Activated T-helper 9 cell treated with anti-CD3 and anti-CD28 coated beads, Interleukin-2, amount 50 U/mL, for 16 hours (primary cell): ENCODE results near the gene PRKCE.

Experiments
- DNase-seq: peaks from one replicate; pipeline ENCODE4 v3.0.0-alpha.2; 2020; ENCODE audit warnings: low read depth

Gene PRKCE

GRCh38 chr2:45780541-45781463, 129.3 kb downstream of the PRKCE start:
- no peak for DNase-seq

DNA sequence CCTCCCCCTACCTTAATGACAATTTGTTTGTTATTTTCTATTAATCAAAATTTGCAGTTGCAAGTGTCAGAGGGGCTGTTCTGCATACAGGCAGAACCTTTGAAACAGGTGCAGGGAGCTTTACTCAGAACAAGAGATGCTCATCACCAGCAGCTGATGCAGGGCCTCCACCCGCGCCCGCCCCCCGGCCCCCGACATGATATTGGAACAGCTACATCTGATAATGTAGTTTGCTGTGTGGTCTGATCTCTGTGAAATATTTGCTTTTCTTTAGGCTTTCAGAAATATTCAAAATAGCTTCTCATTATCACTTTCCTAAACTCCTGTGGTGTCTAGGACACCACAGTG, 130.0 kb downstream of the PRKCE start:
- no peak for DNase-seq

DNA sequence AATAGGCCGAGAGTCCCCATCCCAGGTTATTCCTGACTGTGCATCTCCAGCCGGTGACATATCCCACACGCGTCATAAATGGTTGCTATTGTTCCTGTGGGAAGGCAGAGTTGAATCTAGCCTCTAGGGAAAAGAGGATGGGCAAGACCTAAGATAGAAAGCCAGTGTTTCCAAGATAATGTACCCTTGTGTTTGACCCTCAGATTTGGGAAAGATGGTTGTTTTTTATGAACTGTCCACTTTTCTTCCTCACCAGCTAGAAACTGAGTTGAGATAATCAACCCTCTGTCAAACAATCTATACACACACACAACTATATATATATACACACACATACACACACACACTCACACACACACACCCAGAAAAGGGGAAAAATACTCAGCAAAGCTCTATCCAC, 131.0 kb downstream of the PRKCE start:
- no peak for DNase-seq

DNA sequence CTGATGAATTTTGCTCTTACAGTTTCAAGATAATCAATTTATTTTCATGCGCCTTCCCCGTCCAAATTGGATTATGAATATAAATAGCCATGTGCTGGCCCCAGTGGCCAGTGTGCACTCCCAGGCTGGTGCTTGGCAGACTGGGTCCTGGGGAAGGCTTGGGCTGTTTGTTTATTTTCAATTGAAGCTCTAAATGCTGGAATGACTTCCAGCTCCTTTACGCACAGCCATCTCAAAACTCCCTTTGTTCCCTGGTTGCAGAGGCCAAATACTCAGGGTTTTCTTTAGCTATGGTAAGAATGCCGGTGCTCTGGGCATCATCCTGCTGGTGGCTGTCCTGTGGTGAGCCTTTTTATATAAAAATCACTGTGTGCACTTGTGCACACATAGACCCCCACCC, 131.5 kb downstream of the PRKCE start:
- DNase-seq: no peak

- DNase-seq: no peak
Observed at GRCh38 chr2:45786030-45786835, 134.8 kb downstream of the PRKCE start.

DNA sequence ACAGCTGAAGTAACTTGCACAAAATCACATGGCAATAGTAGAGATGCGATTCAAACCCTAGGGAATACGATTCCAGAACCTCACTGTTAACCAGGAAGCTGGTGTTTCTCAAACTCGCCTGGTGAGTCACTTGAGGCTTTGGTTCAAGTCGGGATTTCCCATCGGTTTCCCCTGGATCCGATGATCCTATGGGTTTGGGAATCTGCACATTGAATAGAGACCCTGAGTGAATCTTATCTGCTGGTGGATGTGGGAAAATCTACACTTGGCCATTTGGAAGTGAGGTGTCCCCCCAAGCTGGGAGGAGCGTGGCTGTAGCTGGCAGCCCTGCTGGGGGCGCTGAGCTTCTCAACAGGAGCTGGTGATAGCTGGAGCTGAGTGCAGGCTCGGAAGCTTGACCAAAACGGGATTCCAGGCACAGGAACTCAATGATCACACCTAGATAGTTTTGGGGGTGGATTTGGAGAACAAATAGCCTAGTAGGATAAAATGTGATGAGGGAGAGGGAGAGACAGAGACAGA, 135.4 kb downstream of the PRKCE start:
- DNase-seq: no peak

DNA sequence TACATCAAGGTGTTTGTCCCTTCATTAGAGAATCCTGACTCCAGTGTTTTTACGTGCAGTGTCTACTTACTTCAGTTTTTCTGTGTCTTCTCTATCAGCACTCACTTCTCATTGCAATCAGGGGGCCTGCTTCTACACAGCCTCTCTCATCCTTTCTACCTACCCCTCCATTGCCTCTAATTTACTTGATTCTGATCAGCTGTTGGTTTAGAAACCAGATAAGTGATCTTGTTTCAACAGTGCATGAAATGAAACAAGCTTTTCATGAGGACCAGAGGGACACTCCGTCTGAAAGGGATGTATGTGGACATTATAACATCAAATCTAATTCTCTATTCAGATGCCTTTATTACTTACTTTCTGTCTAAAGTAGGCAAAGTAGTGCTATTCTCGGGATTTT, 136.9 kb downstream of the PRKCE start:
- no peak for DNase-seq

- no peak for DNase-seq
Observed at GRCh38 chr2:45789317-45789716, 137.8 kb downstream of the PRKCE start.

GRCh38 chr2:45789961-45790723, 138.7 kb downstream of the PRKCE start:
- no peak for DNase-seq

DNA sequence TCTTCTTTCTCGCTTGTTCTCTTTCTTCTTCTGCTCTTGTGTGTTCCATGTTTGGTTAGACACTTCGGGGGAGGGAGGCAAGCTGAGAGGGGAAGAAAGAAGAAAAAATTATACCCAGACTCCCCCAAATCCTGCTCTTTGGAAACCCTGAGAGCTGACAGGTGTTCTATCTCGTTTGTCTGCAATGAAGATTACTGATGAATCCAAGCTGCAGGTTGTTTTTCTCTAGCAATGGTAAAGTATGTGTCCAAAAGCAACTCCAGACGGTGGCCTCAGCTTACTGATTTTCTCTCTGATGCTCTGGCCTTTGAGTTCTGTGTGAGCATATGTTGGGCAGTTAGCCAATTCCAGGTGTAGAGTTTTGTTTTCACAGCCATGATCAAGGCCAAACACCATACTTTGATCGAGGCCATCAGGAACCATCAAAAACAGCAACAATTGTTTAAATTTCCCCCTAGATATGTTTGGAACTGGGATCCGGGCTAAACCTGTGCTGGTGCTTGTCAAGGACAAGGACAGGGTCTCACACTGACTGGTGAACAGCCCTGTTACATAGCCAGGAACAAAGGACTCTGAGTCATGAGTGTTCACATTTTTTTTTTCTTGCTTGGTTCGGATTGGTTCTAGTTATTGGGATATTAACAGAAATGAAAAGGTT, 142.0 kb downstream of the PRKCE start:
- DNase-seq: no peak

DNA sequence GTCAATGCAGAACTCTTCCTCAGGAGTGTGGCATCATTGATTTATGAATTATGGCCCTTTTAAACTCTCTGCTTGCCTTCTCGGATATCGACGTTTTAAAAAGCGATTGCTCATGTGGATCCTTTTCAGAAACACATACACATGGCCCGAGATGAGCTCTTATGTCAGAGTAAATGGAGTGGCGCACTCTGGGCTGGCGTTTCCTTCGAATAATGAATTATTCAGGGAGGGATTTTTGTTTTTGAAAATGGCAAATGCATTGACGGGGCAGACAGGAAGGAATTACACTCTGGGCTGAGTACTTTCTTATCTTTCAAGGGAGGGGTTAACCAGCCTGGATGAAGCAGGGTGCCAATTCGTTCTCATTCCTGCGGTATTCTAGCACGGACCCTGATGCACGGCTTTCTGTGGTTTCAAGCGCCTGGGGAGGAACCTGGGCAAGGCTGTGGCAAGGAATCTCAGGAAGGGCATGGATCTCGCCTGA, 142.7 kb downstream of the PRKCE start:
- DNase-seq: no peak

DNA sequence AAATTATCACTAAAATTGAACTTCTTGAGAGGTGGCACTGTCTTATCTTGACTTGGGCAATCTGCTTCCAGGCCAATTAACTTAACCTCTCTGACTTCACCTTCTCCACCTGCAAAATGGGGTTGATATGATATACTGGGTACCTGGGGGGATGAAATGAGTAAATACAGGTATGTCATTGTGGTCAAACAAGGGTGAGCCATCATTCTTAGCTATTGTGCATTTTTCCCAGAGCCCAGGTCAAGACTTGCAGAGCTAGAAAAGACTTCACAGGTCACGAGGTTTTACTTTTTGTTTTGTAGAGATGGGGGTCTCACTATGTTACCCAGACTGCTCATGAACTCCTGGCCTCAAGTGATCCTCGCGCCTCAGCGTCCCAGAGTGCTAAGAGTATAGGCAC, 145.0 kb downstream of the PRKCE start:
- no peak for DNase-seq

DNA sequence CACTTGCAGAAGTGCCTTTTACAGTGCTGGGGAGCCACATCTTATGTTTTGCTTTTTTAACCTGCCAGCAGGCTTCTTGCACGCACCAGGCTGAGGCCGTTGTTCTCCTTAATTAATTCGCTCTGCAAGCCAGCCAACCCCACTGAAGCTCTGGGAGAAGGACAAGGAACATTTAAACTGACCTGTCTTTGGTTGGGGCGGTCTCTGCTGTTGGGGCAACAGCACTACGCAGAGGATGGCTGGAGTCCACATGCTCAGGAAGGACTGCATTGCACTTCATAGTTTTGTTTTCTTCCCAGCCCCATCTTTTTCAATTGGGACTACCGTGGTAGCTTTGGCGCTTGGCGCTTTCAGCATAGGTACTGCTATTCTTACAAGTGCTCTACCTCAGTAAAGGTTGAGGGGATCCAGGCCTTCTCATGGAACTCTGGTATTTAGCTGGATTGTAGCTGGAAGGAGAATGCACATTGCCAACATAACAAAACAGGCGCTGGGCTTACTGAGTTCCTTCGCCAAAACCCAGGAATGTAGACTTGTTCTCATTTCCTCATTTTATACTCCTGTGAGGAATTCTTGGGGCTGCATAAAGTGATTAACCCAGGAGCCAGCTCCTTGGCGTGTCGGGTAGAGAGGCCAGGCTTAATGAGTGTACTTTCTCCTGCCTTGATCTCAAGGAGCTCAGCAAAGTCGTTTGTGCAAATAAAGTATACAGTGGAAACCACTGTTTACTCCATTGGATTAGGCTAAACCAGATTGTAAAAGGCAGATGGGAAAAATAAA, 146.2 kb downstream of the PRKCE start:
- no peak for DNase-seq

DNA sequence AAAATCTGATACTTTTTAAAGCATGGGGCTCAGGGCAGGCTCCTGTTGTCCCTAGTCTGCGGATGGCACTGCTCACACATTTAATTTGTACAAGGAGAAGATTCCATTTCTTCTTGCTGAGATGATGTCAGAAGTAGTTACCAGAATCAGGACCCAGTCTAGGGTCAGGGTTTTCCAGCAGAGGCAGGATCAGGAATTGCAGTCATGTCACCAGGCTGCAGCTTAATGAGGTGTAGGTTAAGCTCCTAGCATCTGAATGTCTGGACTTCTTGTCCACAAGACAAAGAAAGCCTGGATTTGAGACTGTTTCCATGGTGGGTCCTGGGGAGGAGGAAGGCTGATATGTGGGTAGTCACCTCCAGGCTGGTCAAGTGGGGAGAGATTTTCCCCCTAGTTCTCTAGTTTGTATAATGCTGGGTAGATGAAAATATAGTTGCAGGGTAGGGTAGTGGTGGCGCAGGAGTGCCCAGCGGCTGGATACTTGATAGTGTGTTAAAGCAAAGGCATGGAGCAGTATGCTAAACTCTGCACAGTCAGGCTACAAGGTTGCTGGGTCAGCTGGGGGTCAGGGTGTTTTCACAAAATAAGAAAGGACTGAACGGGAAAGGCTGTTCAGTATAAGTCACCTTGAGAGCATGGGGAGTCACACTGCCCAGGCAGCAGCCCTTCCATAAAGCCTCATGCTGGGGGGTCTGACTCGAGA, 148.4 kb downstream of the PRKCE start:
- no peak for DNase-seq

DNA sequence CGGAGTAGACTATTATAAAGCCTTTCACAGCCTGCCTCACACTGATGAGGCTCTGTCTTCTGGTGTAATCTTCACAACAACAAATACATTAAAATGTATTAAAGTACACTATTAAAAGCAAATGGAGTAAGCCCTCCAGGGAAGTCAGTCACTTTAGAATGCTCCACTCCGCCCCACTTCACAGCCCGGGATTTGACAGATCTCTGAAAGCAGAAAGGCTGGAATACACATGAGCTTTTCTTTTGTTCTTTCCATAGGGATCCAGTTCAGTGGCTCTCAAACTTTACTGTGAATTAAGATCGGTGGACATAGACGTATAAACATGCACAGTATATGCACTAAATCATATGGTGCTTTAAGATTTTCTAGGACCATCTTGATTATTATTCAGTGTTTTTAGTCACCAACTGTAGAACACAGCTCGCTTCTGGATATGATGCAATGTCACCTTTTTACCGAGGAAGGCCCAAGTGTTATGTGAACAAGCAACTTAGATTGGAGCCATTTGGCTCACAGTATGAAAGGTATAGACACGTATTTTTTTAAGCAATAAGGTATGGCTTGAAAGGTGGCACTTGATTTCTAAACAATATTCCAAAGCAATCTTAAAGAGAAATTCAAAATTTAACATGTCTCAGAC, 151.1 kb downstream of the PRKCE start:
- DNase-seq: no peak

DNA sequence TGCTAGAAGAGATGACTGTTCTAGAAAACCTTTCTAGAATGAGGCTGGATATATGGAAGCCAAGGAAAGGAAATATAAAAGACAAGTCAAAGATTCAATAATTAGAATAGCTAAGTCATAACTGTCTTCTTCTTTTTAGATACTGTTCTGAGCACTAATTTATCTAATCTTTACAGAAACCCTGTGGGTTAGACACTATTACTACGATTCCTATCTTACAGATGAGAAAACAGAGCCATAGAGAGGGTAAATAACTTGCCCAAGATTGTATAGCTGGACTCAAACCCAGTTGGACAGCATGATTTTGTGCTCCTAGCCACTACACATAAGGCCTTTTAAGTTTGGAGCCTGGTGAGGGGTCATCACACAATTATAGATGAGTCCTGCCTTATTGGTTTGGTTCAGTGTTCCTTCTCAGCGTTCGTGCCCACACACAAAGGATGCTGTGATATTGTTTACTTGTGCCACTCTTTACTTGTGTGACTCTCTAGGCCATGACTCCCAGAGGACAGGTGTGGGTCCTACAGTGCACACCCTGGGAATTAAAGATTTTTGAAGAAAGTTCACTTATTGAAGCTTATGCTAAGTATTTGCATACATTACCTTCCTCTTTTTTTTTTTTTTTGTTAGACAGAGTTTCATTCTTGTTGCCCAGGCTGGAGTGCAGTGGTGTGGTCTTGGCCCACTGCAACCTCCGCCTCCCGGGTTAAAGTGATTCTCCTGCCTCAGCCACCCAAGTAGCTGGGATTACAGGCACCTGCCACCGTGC, 153.7 kb downstream of the PRKCE start:
- DNase-seq: no peak

GRCh38 chr2:45806563-45807358, 155.3 kb downstream of the PRKCE start:
- no peak for DNase-seq

DNA sequence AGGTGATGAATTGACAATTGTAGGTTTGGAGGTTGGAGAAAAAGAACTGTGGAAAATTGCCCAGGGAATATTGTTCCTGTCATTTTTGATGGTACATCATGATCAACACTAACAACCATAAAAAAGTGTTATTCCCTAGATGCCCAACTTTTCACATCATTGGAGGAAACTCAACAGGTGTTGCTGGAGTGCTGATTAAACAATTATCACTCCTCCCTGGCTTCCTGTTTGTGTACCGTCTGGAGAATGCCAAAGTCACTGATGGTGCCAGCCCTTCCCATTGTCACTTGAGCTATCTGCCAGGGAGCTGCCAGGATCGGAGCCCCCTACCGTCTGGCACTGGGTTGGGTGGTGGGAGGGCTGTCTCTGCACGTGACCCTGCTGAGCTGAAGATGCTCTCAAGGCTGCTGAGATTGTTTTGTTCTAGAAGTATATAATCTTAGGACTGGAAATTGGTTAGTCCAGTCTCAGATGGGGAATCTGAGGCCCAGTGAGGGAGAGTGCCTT, 156.9 kb downstream of the PRKCE start:
- no peak for DNase-seq
